22Rv1 (cell line): ENCODE data around the gene ABCA13.

Source experiments
- H3K27ac ChIP-seq: fragments of 450-650 bp; 2 replicates; pipeline ENCODE4 v1.5.1; 2017
- CTCF ChIP-seq: fragments of 450-650 bp; IDR thresholded peaks from 2 replicates; pipeline ENCODE4 v1.5.1; 2017; ENCODE audit warnings: mild to moderate bottlenecking
- ZFX ChIP-seq: fragments of 450-650 bp; IDR thresholded peaks from 2 replicates; pipeline ENCODE4 v1.6.1; 2017; ENCODE audit warnings: antibody characterized with exemption, borderline replicate concordance

ABCA13 gene

GRCh38 chr7:48366096-48366495 is 194.8 kb downstream of the ABCA13 start:
- TF ChIP-seq ZFX (no peak), CTCF (no peak)

GRCh38 chr7:48376263-48376662 is 205.0 kb downstream of the ABCA13 start:
- no peak for TF ChIP-seq ZFX
- no peak for TF ChIP-seq CTCF
- no peak overlapping the region for H3K27ac ChIP-seq

More at GRCh38 chr7:48366096-48366495, 194.8 kb downstream of the ABCA13 start:
- no peak overlapping the region for H3K27ac ChIP-seq

GRCh38 chr7:48380921-48381320 is 209.7 kb downstream of the ABCA13 start:
- no peak overlapping the region for H3K27ac ChIP-seq
- TF ChIP-seq CTCF (no peak), ZFX (no peak)

GRCh38 chr7:48381571-48381970 is 210.3 kb downstream of the ABCA13 start:
- H3K27ac ChIP-seq: no peak overlapping the region
- no peak for TF ChIP-seq ZFX
- TF ChIP-seq CTCF: no peak

GRCh38 chr7:48384180-48384752 is 213.0 kb downstream of the ABCA13 start:
- TF ChIP-seq ZFX: no peak
- no peak for TF ChIP-seq CTCF
- no peak overlapping the region for H3K27ac ChIP-seq

GRCh38 chr7:48387932-48388331 is 216.7 kb downstream of the ABCA13 start:
- no peak overlapping the region for H3K27ac ChIP-seq
- TF ChIP-seq CTCF: no peak
- no peak for TF ChIP-seq ZFX

GRCh38 chr7:48388911-48389310 is 217.7 kb downstream of the ABCA13 start:
- no peak overlapping the region for H3K27ac ChIP-seq
- TF ChIP-seq ZFX (no peak), CTCF (no peak)
